Fibroblast of lung (primary cell): ENCODE measurements around the gene ARPC5. TPM values are rescaled to one million over a fixed set of nuclear protein-coding genes. Genes with fewer than 3 reads are reported as not detected.

ENCODE experiments used
- DNase-seq, 2 donors: peaks; one replicate each; pipeline versions ENCODE4 v3.0.0 to v3.0.0-alpha.2; 2010; ENCODE audit warnings: low read depth in 2 of 2
- H2AFZ ChIP-seq: 2 replicates; pipeline ENCODE4 v1.5.1; 2012; ENCODE audit warnings: low read length, control low read depth, inconsistent platforms
- H3K27ac ChIP-seq: 2 replicates; pipeline ENCODE4 v1.5.1; 2011; ENCODE audit warnings: low read length, control low read depth; ENCODE audit not compliant: insufficient read depth
- H3K27me3 ChIP-seq: 2 replicates; pipeline ENCODE4 v1.5.1; 2011; ENCODE audit warnings: mild to moderate bottlenecking, low read length; ENCODE audit not compliant: control insufficient read depth, insufficient read depth
- H3K36me3 ChIP-seq: 2 replicates; pipeline ENCODE4 v1.5.1; 2011; ENCODE audit warnings: low read length; ENCODE audit not compliant: control insufficient read depth, insufficient read depth
- H3K4me1 ChIP-seq: 2 replicates; pipeline ENCODE4 v1.5.1; 2011; ENCODE audit warnings: low read length; ENCODE audit not compliant: control insufficient read depth, insufficient read depth; ENCODE audit errors: extremely low read depth
- H3K4me2 ChIP-seq: 2 replicates; pipeline ENCODE4 v1.5.1; 2011; ENCODE audit warnings: low read length, control low read depth; ENCODE audit not compliant: insufficient read depth; ENCODE audit errors: extremely low read depth
- H3K4me3 ChIP-seq, 4 experiments: fragments of 200-600 bp in 1 of 4; sonication (generic) in 1 of 4; replicated peaks in 1 of 4; 2 replicates each; pipeline ENCODE4 v1.5.1; 2011 to 2016; ENCODE audit warnings: low read length in 4 of 4, low read depth in 3 of 4, mild to moderate bottlenecking in 3 of 4, control low read depth in 2 of 4, inconsistent platforms in 1 of 4, mixed read lengths in 1 of 4; ENCODE audit not compliant: insufficient read depth in 1 of 4; ENCODE audit errors: control extremely low read depth in 1 of 4
- H3K79me2 ChIP-seq: 2 replicates; pipeline ENCODE4 v1.5.1; 2012; ENCODE audit warnings: mild to moderate bottlenecking, low read length, inconsistent platforms; ENCODE audit not compliant: control insufficient read depth, insufficient read depth
- H3K9ac ChIP-seq: 2 replicates; pipeline ENCODE4 v1.5.1; 2011; ENCODE audit warnings: mild to moderate bottlenecking, low read length, control low read depth; ENCODE audit not compliant: insufficient read depth
- H3K9me3 ChIP-seq: 2 replicates; pipeline ENCODE4 v1.5.1; 2012; ENCODE audit warnings: low read depth, low read length; ENCODE audit not compliant: control insufficient read depth, insufficient read depth
- H4K20me1 ChIP-seq: 2 replicates; pipeline ENCODE4 v1.5.1; 2011; ENCODE audit warnings: low read length; ENCODE audit not compliant: control insufficient read depth, insufficient read depth; ENCODE audit errors: extremely low read depth
- CTCF ChIP-seq, 2 donors: IDR thresholded peaks in 1 of 2; conservative IDR thresholded peaks in 1 of 2; 1 replicate in 1 of 2; 2 replicates in 1 of 2; pipeline ENCODE4 v1.5.1; 2011 to 2012; ENCODE audit warnings: low read length in 2 of 2, control low read depth in 1 of 2, inconsistent platforms in 1 of 2, low read depth in 1 of 2, mild to moderate bottlenecking in 1 of 2
- EZH2 ChIP-seq: IDR thresholded peaks from 2 replicates; pipeline ENCODE4 v1.5.1; 2012; ENCODE audit warnings: low read length, control low read depth, mild to moderate bottlenecking; ENCODE audit errors: missing control alignments
- polyA plus RNA-seq, 2 donors: library from polyadenylated mRNA; depleted of rRNA in 1 of 2; stranded (reverse) in 1 of 2; unstranded in 1 of 2; fragments of >200 nt; gene quantifications; 2 replicates each; pipeline ENCODE4 v1.2.1, GENCODE V29; 2011 to 2012; ENCODE audit warnings: missing spikeins in 1 of 2
- total RNA-seq: library from RNA; depleted of rRNA; stranded (reverse); fragments of >200 nt; gene quantifications from 2 replicates; pipeline ENCODE4 v1.2.1, GENCODE V29; 2014

Gene ARPC5
- total and polyA plus RNA-seq, 2 donors (not counting 1 experiment from before 2014, with no cell fraction given): 142 to 350 TPM

- no peak overlapping the region for H2AFZ ChIP-seq
- no peaks in the 10 kb centered on the region for H4K20me1 ChIP-seq
- H3K4me2 ChIP-seq: no peak overlapping the region
- H3K4me1 ChIP-seq: no peaks in the 10 kb centered on the region
- no peak for DNase-seq
- peaks cover 5% of the 10 kb centered on the region for H3K27me3 ChIP-seq
- no peaks in the 10 kb centered on the region for H3K9me3 ChIP-seq
- H3K79me2 ChIP-seq: no peaks in the 10 kb centered on the region
- TF ChIP-seq CTCF (conservative IDR thresholded peaks at IDR 0.05 in 1 of 2, IDR thresholded peaks at IDR 0.05 in 1 of 2; ENCODE audit: low read depth in 1 of 2, low read length in 2 of 2): no peak
- no peak for TF ChIP-seq EZH2
- no peak overlapping the region for H3K4me3 ChIP-seq
- H3K27ac ChIP-seq: no peak overlapping the region
- no peak overlapping the region for H3K9ac ChIP-seq
- no peaks in the 10 kb centered on the region for H3K36me3 ChIP-seq
These were observed 55.3 kb downstream of the ARPC5 start for GRCh38 chr1:183580281-183580682.

- Histone ChIP-seq H3K4me1 (no peaks in the 10 kb centered on the region), H3K27me3 (peaks cover 5% of the 10 kb centered on the region), H3K9me3 (no peaks in the 10 kb centered on the region), H3K4me3 (no peak overlapping the region), H3K9ac (no peak overlapping the region), H3K27ac (no peak overlapping the region), H4K20me1 (no peaks in the 10 kb centered on the region), H3K4me2 (no peak overlapping the region), H2AFZ (no peak overlapping the region), H3K79me2 (no peaks in the 10 kb centered on the region), H3K36me3 (no peaks in the 10 kb centered on the region)
- DNase-seq: no peak
- TF ChIP-seq EZH2 (no peak), CTCF (conservative IDR thresholded peaks at IDR 0.05 in 1 of 2, IDR thresholded peaks at IDR 0.05 in 1 of 2; ENCODE audit: low read depth in 1 of 2, low read length in 2 of 2) (no peak)
These were observed 56.7 kb downstream of the ARPC5 start for GRCh38 chr1:183578856-183579255.

GRCh38 chr1:183577897-183578465, 57.6 kb downstream of the ARPC5 start:
- Histone ChIP-seq H3K36me3 (no peaks in the 10 kb centered on the region), H3K4me3 (no peak overlapping the region), H3K9ac (no peak overlapping the region), H3K9me3 (no peaks in the 10 kb centered on the region), H3K4me1 (no peaks in the 10 kb centered on the region), H2AFZ (no peak overlapping the region), H3K4me2 (no peak overlapping the region), H3K27ac (no peak overlapping the region), H4K20me1 (no peaks in the 10 kb centered on the region), H3K27me3 (peaks cover 5% of the 10 kb centered on the region), H3K79me2 (no peaks in the 10 kb centered on the region)
- TF ChIP-seq EZH2 (no peak), CTCF (conservative IDR thresholded peaks at IDR 0.05 in 1 of 2, IDR thresholded peaks at IDR 0.05 in 1 of 2; ENCODE audit: low read depth in 1 of 2, low read length in 2 of 2) (no peak)
- no peak for DNase-seq
